Loucy (cell line): ENCODE results near the gene CNTN4.

Source experiments
- CTCF ChIP-seq: fragments of 200-600 bp; sonication (generic); conservative IDR thresholded peaks from 2 replicates; pipeline ENCODE4 v1.5.1; 2014; ENCODE audit warnings: mild to moderate bottlenecking, antibody characterized with exemption, low read length
- EZH2phosphoT487 ChIP-seq: fragments of 200-600 bp; IDR thresholded peaks from 2 replicates; pipeline ENCODE4 v1.6.1; 2018; ENCODE audit warnings: antibody characterized with exemption, mild to moderate bottlenecking, moderate library complexity, borderline replicate concordance

- TF ChIP-seq CTCF (no peak), EZH2phosphoT487 (no peak)
Measured at GRCh38 chr3:2735392-2735894, 636.8 kb downstream of the CNTN4 start.
